Measurements from ENCODE around the gene ECHDC1.

GRCh38 chr6:127385668-127386430, 42.4 kb upstream of the ECHDC1 start:
- TF ChIP-seq CTCF (IDR thresholded peaks at IDR 0.05) = no peak
- no peak for TF ChIP-seq POLR2A (IDR thresholded peaks at IDR 0.05)

Measured in lower leg skin (tissue), 3 donors.